CD14-positive monocyte (primary cell): ENCODE measurements around the gene CCDC82. TPM values are rescaled to one million over a fixed set of nuclear protein-coding genes. Genes with fewer than 3 reads are reported as not detected.

Experiments
- DNase-seq, 3 donors: peaks; one replicate each; pipeline ENCODE4 v3.0.0-alpha.2; 2011 to 2022
- H2AFZ ChIP-seq: 2 replicates; pipeline ENCODE4 v1.6.0; 2012; ENCODE audit warnings: mild to moderate bottlenecking, low read depth, low read length, inconsistent platforms; ENCODE audit not compliant: insufficient read depth, poor library complexity, severe bottlenecking
- H3K27ac ChIP-seq, 2 donors: 1 replicate in 1 of 2; 2 replicates in 1 of 2; pipeline ENCODE4 v1.5.1; 2012 to 2013; ENCODE audit warnings: low read length in 2 of 2, control low read depth in 1 of 2, inconsistent platforms in 1 of 2, low read depth in 1 of 2, mild to moderate bottlenecking in 1 of 2
- H3K27me3 ChIP-seq, 2 donors: one replicate each; pipeline versions ENCODE4 v1.6.0 to v1.6.1; 2011 to 2013; ENCODE audit warnings: low read length in 2 of 2; ENCODE audit not compliant: control insufficient read depth in 2 of 2, insufficient read depth in 2 of 2
- H3K36me3 ChIP-seq, 2 donors: replicated peaks in 1 of 2; 1 replicate in 1 of 2; 2 replicates in 1 of 2; pipeline versions ENCODE4 v1.5.1 to v1.6.1; 2012 to 2013; ENCODE audit warnings: low read length in 2 of 2, control low read depth in 1 of 2, inconsistent platforms in 1 of 2, mild to moderate bottlenecking in 1 of 2; ENCODE audit not compliant: insufficient read depth in 2 of 2, control insufficient read depth in 1 of 2
- H3K4me1 ChIP-seq, 2 donors: 1 replicate in 1 of 2; 2 replicates in 1 of 2; pipeline versions ENCODE4 v1.5.1 to v1.6.1; 2012 to 2013; ENCODE audit warnings: low read length in 2 of 2, control low read depth in 1 of 2, inconsistent platforms in 1 of 2, mild to moderate bottlenecking in 1 of 2, moderate library complexity in 1 of 2; ENCODE audit not compliant: insufficient read depth in 2 of 2, control insufficient read depth in 1 of 2
- H3K4me2 ChIP-seq: replicated peaks from 2 replicates; pipeline ENCODE3; 2012; ENCODE audit warnings: low read length, moderate library complexity, mild to moderate bottlenecking; ENCODE audit not compliant: poor library complexity, severe bottlenecking; ENCODE audit errors: extremely low read depth
- H3K4me3 ChIP-seq, 3 experiments: fragments of 200-600 bp in 1 of 3; sonication (generic) in 1 of 3; replicated peaks in 1 of 3; 1 replicate in 2 of 3; 2 replicates in 1 of 3; pipeline ENCODE4 v1.5.1; 2011 to 2013; ENCODE audit warnings: low read length in 3 of 3, mild to moderate bottlenecking in 3 of 3, control low read depth in 2 of 3, low read depth in 2 of 3, inconsistent platforms in 1 of 3, moderate library complexity in 1 of 3
- H3K79me2 ChIP-seq: 2 replicates; pipeline ENCODE4 v1.6.0; 2012; ENCODE audit warnings: mild to moderate bottlenecking, control low read depth, inconsistent platforms, low read length, moderate library complexity; ENCODE audit not compliant: insufficient read depth
- H3K9ac ChIP-seq: 2 replicates; pipeline ENCODE4 v1.6.0; 2017; ENCODE audit warnings: low read length, mild to moderate bottlenecking; ENCODE audit not compliant: insufficient read depth, poor library complexity, severe bottlenecking
- H3K9me3 ChIP-seq, 2 donors: replicated peaks in 1 of 2; 1 replicate in 1 of 2; 2 replicates in 1 of 2; pipeline versions ENCODE4 v1.5.1 to v1.6.1; 2012 to 2013; ENCODE audit warnings: low read length in 2 of 2, control low read depth in 1 of 2; ENCODE audit not compliant: control insufficient read depth in 1 of 2, insufficient read depth in 1 of 2
- H4K20me1 ChIP-seq: 2 replicates; pipeline ENCODE4 v1.6.0; 2012; ENCODE audit warnings: mild to moderate bottlenecking, low read length, control low read depth, moderate library complexity; ENCODE audit not compliant: insufficient read depth
- H3K27ac Mint-ChIP-seq, 7 donors: one replicate each; pipeline ENCODE4 v1.8.0; 2020; ENCODE audit warnings: mild to moderate bottlenecking in 7 of 7, mixed read lengths in 7 of 7, moderate library complexity in 6 of 7, inconsistent platforms in 2 of 7
- H3K27me3 Mint-ChIP-seq, 3 donors: one replicate each; pipeline ENCODE4 v1.8.0; 2021 to 2022; ENCODE audit warnings: low read depth in 3 of 3, mild to moderate bottlenecking in 3 of 3, mixed read lengths in 3 of 3, moderate library complexity in 3 of 3, inconsistent platforms in 1 of 3
- H3K36me3 Mint-ChIP-seq, 2 donors: one replicate each; pipeline ENCODE4 v1.8.0; 2020; ENCODE audit warnings: mixed read lengths in 2 of 2, inconsistent platforms in 1 of 2, mild to moderate bottlenecking in 1 of 2
- H3K4me1 Mint-ChIP-seq: one replicate; pipeline ENCODE4 v1.8.0; 2020; ENCODE audit warnings: mild to moderate bottlenecking, mixed read lengths
- H3K4me3 Mint-ChIP-seq, 2 donors: one replicate each; pipeline ENCODE4 v1.8.0; 2020; ENCODE audit warnings: mild to moderate bottlenecking in 2 of 2, mixed read lengths in 2 of 2, moderate library complexity in 1 of 2
- H3K9me3 Mint-ChIP-seq, 7 donors: one replicate each; pipeline ENCODE4 v1.8.0; 2020 to 2022; ENCODE audit warnings: mixed read lengths in 7 of 7, mild to moderate bottlenecking in 6 of 7, moderate library complexity in 6 of 7, inconsistent platforms in 2 of 7
- CTCF ChIP-seq: fragments of 200-600 bp; IDR thresholded peaks from one replicate; pipeline ENCODE4 v1.8.0; 2022; ENCODE audit warnings: antibody characterized with exemption, mild to moderate bottlenecking
- WGBS: methylation state at CpG from one replicate; pipeline ENCODE4 v1.1.5; 2013; ENCODE audit warnings: missing lambda C conversion rate; ENCODE audit not compliant: insufficient coverage; 5-methylcytosine and 5-hydroxymethylcytosine counted together
- intact Hi-C, 2 donors: fragments of 100-400 bp; cut with micrococcal nuclease; formaldehyde crosslinking; loops; one replicate each; pipeline versions ENCODE4 v1.15.0 to v1.15.1; 2023
- polyA plus RNA-seq, 3 donors: library from polyadenylated mRNA; depleted of rRNA in 1 of 3; unstranded in 2 of 3; stranded (reverse) in 1 of 3; fragments of 300-500 nt in 2 of 3; fragments of >200 nt in 1 of 3; fragmentation: Illumina TruSeq in 2 of 3; gene quantifications; 1 replicate in 2 of 3; 2 replicates in 1 of 3; pipeline ENCODE4 v1.2.3, GENCODE V29; 2012 to 2021

CCDC82 gene
- polyA plus RNA-seq, 3 donors: 10.7 to 18.2 (median 12.2) TPM

DNA sequence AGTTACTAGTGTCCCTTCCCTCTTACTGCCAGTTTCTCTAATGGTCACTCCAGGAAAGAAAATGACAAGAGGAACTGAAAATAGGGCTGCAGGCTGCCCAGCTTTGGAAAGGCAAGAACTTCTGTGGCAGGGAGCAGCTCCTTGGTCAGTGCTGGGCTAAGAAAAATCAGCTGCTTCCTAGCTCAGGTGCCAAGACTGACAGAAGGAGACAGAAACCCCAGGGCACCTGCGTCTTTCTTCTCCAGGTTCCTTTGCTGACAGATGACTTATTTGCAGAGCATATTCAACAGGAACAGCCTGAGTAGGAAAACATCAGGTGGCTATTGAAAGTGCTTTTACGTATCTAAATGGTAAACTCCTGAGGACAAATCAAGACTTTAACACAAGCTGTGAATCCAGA lies 72.1 kb downstream of the CCDC82 start:
- no peak overlapping the region for H2AFZ ChIP-seq
- no peak overlapping the region for H3K4me3 Mint-ChIP-seq
- no peak for TF ChIP-seq CTCF
- DNase-seq: peak in 2 of 3 donors; percentile 21 to 32
- H3K36me3 Mint-ChIP-seq: peaks cover 18 to 25% of the 10 kb centered on the region in 2 donors
- H3K27me3 ChIP-seq: no peaks in the 10 kb centered on the region
- H3K4me1 Mint-ChIP-seq: peaks cover 38% of the 10 kb centered on the region
- peaks cover 0 to 1% (median 0%) of the 10 kb centered on the region in 3 donors for H3K27me3 Mint-ChIP-seq
- 58% methylated on average over 2 of the region's 2 CpGs for WGBS
- H3K4me1 ChIP-seq: peaks cover 31 to 36% of the 10 kb centered on the region in 2 donors
- no peaks in the 10 kb centered on the region for H3K79me2 ChIP-seq
- no peak overlapping the region for H3K4me2 ChIP-seq
- H3K27ac ChIP-seq: peak overlapping the region in 1 of 2 donors; percentile 23
- peaks cover 19% of the 10 kb centered on the region for H4K20me1 ChIP-seq
- H3K9ac ChIP-seq: no peak overlapping the region
- peak overlapping the region in 4 of 7 donors; percentile 20 to 71 (median 60) for H3K27ac Mint-ChIP-seq
- H3K9me3 Mint-ChIP-seq: peaks cover 0 to 2% (median 0%) of the 10 kb centered on the region in 7 donors
- no peaks in the 10 kb centered on the region for H3K9me3 ChIP-seq
- H3K4me3 ChIP-seq: no peak overlapping the region
- intact Hi-C loops: no loop called here
- H3K36me3 ChIP-seq: no peaks in the 10 kb centered on the region

DNA sequence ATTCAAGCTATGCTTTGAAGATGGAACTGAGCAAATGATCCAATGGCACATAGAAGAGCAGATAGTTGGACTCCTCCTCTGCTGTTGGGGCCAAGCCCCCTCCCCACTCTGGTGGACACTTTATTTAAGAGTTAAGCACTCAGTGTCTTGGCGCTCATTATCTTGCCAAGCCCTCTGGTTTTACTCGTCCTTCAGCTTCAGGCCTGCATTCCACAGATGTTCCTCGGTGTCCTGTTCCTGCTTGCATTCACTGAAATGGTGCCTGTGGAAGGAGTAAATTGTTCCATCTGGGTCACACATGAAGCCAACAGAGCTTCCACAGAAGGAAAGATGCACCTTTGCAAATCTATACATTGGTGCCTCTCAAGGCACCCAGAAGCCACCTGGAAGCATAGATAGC lies 72.8 kb downstream of the CCDC82 start:
- 100% methylated on average over 3 of the region's 3 CpGs for WGBS

More for the DNA sequence above, 72.8 kb downstream of the CCDC82 start:
- no peak overlapping the region for H3K9ac ChIP-seq
- H2AFZ ChIP-seq: no peak overlapping the region
- no peak overlapping the region for H3K4me3 Mint-ChIP-seq
- intact Hi-C loops: no loop called here
- peaks cover 15 to 24% of the 10 kb centered on the region in 2 donors for H3K36me3 Mint-ChIP-seq
- H3K27ac Mint-ChIP-seq: no peak overlapping the region
- H3K4me2 ChIP-seq: no peak overlapping the region
- H3K4me1 ChIP-seq: peaks cover 31 to 36% of the 10 kb centered on the region in 2 donors
- H3K27me3 Mint-ChIP-seq: peaks cover 0 to 1% (median 0%) of the 10 kb centered on the region in 3 donors
- H4K20me1 ChIP-seq: peaks cover 19% of the 10 kb centered on the region
- H3K9me3 Mint-ChIP-seq: no peaks in the 10 kb centered on the region
- no peak overlapping the region for H3K4me3 ChIP-seq
- DNase-seq: no peak
- H3K9me3 ChIP-seq: no peaks in the 10 kb centered on the region
- no peak overlapping the region for H3K27ac ChIP-seq
- peaks cover 38% of the 10 kb centered on the region for H3K4me1 Mint-ChIP-seq
- TF ChIP-seq CTCF: no peak
- no peaks in the 10 kb centered on the region for H3K79me2 ChIP-seq
- H3K36me3 ChIP-seq: no peaks in the 10 kb centered on the region
- H3K27me3 ChIP-seq: no peaks in the 10 kb centered on the region
